Left lobe of liver (tissue), 2 donors: Measurements from ENCODE around the gene SP140. TPM values are rescaled to one million over a fixed set of nuclear protein-coding genes. Genes with fewer than 3 reads are reported as not detected.
"Not testable (repeated sequence)": the region's sequence is repeated elsewhere in the genome, so short reads cannot be mapped to it uniquely, and the experiment has no call there.

Source experiments
- ATAC-seq: fragments of 200-7000 bp; cut with Tn5 transposase; one replicate; pipeline ENCODE4 v1.9.1; 2020; ENCODE audit warnings: mild to moderate bottlenecking, moderate library complexity
- DNase-seq: peaks from one replicate; pipeline ENCODE4 v3.0.0-alpha.2; 2020; ENCODE audit warnings: low spot score
- total RNA-seq: library from RNA; stranded (reverse); gene quantifications from one replicate; pipeline ENCODE4 v1.2.1, GENCODE V29; 2021
- donor health status: DM: no; HTN: no; CAD: no; lungs with moderate emphysema.
- donor health status: DM: no; HTN: yes; CAD: no.

The SP140 gene
- total RNA-seq, 1 donor from 2014 or later = 1.2 TPM

GRCh38 chr2:230224458-230224857 lies 1.1 kb upstream of the SP140 start:
- DNase-seq = no peak
- no peak for ATAC-seq

- ATAC-seq = no peak
- DNase-seq = no peak
These were observed 565 bp downstream of the SP140 start for GRCh38 chr2:230226051-230226551.

GRCh38 chr2:230227216-230227615 lies 1.7 kb downstream of the SP140 start:
- ATAC-seq = no peak

DNA sequence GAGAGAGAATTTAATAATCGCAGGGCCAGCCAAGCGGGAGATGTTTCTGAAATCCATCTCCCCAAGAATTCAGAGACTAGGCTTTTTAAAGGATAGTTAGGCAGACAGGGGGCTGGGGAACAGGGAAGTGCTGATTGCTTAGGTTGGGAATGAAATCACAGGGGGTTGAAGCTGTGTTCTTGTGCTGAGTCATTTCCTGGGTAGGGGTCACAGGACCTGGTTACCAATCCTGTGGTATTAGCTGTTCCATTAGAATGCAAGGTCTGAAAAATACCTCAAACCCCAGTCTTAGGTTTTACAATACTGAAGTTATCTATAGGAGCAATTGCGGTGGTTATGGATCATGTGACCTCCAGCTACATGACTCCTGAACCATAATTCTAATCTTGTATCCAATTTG lies 4.6 kb downstream of the SP140 start:
- no peak for ATAC-seq
- no peak for DNase-seq

More at GRCh38 chr2:230227216-230227615, 1.7 kb downstream of the SP140 start:
- no peak for DNase-seq

GRCh38 chr2:230230496-230231200 lies 5.1 kb downstream of the SP140 start:
- no peak for ATAC-seq
- DNase-seq = no peak

DNA sequence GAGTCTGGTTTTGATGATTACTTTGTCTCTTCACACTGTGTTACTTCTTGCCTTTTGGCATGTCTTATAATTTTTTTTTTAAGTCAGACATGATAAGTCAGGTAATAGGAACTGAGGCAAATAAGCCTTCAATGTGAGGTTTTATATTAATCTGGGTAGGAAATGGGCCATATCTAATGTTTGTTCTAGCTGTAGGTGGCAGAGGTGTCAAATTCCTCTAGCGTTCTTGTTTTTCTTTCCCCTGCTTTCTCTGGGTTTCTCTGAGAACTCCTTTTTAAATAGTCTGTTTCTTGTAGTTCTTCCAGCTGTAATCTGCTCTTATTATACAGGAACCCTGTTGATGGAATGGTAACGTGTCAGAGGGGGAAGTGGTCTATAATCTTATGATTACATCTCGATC lies 5.7 kb downstream of the SP140 start:
- ATAC-seq = no peak
- DNase-seq = no peak

- no peak for ATAC-seq
- no peak for DNase-seq
These were observed 8.7 kb downstream of the SP140 start for GRCh38 chr2:230234122-230234722.

DNA sequence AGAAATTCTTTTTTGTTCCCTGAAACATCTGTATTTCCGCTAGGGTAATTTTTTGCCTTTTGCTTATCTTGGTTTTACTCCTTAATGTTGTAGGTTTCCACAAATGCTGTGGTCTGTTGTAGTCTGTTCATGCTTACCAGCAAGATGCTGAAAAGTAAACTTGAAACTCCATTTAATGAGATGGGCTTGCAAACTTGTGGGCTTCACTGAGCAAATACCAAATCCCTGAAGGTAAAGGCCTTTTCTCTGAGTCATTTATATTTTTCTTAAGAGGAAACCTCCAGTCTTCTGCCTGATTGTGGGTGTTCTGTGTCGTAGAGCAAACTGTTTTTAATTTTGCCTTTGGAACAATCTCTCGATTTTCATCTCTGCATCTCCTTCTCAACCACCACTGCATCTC lies 9.3 kb downstream of the SP140 start:
- no peak for DNase-seq
- no peak for ATAC-seq

GRCh38 chr2:230244211-230244610 lies 18.7 kb downstream of the SP140 start:
- no peak for ATAC-seq
- DNase-seq = no peak

DNA sequence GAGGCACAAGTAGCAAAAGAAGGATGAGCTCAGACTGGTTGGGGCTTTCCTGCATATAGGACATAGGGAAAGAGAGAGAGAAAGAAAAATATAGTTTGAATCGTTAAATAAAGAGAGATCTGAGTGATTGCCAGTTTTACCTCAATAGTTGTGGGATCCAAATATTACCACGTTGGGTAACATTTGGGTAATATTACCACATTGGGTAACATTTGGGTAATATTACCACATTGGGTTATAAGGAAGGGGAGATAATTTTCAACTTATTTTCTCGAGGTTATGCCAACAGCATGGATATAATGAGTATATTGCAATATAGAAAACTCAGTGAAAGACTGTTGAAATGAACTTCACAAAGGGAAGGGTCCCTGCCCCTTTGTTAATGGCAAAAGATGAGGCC lies 20.7 kb downstream of the SP140 start:
- ATAC-seq = no peak
- DNase-seq = no peak

DNA sequence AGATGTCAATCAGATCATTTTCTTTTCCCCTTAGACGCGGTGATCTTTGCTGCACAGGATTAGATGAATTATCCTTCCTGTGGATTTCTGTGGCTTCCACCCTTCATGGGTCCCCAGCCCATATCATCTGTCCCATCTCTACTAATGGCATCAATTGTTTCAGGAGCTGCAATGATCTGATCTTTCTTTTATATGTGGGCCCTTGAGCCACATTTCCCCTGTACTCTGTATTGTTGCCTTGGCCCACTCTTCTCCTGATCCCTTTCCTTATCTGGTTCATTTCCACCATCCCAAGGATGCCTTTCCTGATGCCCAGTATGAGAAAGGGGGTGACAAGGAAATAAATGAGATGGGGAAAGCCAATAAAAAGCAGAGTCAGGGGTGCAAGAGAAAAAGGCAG lies 24.7 kb downstream of the SP140 start:
- DNase-seq (no peak), ATAC-seq (no peak)

GRCh38 chr2:230254152-230254881 lies 28.8 kb downstream of the SP140 start:
- ATAC-seq = no peak
- no peak for DNase-seq

DNA sequence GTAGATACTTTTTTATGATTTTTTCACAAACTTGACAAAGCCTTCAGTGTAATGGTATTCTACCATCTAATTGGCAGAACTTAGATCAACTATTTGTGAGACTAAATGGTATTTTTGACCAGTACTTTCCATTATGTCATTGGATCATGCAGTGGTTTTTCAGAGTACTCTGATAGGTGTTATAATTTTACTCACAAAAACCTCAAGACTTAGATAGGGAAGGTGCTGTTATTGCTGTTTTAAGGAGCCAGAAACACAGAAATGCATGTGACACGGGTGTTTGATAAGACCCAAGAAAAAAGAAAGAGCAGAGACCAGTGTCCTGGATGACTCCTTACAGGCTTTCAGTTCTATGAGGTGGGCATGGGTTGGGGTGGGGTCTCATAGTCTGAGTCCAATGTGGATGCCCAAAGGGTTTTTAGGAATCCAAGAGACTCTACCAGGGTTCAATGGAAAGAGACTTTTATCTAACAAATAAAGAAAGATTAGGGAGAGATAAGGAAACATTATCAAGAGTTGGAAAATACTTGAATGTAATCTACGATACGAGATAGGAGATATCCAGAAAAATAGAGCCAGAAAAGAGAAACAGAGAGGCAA lies 31.3 kb downstream of the SP140 start:
- DNase-seq (no peak), ATAC-seq (no peak)

DNA sequence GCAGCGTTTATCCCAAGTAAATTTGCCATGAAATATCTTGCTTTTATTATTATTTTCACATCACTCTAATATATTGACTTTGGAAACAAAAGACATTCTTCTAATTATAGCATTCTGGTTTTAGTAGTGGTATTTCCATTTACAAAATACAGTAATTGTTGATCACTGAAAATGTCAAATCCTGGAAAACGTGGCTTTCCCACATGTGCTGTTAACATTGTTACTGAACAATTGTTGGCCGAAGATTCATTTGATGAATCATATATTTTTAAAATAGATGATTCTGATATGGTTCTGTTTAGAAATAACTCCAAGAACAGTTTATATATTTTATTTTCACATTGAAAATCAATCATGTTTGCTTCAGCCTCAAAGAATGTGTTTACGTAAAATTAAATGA lies 32.9 kb downstream of the SP140 start:
- ATAC-seq (no peak), DNase-seq (no peak)

- ATAC-seq (no peak), DNase-seq (no peak)
These were observed 36.7 kb downstream of the SP140 start for GRCh38 chr2:230262246-230262645.

DNA sequence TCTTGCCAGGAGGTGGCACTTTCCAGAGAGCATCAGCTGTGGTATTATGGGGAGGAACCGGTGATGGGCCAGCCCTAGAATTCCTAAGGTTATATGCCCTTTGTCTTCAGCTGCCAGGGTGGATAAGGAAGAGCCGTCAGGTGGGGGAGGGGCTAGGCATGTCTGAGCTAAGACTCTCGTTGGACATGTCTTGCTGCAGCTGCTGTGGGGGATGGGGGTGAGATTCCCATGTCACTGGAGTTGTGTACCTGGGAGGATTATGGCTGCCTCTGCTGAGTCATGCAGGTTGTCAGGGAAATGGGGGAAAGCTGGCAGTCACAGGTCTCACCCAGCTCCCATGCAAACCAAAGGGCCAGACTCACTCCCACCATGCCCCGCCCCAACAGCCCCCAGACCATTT lies 39.4 kb downstream of the SP140 start:
- DNase-seq, ATAC-seq: not testable (repeated sequence)

GRCh38 chr2:230266638-230267037 lies 41.1 kb downstream of the SP140 start:
- DNase-seq (no peak), ATAC-seq (no peak)

DNA sequence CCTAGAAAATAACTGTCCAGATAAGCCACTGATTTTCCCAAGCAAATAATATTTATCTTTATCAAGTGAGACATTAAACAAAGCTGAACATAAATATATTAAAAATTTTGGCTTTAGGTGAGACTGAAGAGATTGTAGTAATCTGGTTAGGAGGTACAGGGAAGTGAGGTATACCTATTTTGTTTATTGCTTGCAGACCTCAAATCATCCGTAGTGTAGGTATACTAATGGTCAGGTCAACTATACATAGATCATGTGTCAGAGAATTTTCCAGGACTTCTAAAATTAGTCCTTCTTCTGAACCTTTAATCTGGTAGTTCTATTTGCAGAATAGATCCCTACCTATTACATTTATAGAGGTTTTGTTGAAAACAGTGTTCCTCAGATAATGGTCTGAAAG lies 41.5 kb downstream of the SP140 start:
- DNase-seq = no peak
- no peak for ATAC-seq

DNA sequence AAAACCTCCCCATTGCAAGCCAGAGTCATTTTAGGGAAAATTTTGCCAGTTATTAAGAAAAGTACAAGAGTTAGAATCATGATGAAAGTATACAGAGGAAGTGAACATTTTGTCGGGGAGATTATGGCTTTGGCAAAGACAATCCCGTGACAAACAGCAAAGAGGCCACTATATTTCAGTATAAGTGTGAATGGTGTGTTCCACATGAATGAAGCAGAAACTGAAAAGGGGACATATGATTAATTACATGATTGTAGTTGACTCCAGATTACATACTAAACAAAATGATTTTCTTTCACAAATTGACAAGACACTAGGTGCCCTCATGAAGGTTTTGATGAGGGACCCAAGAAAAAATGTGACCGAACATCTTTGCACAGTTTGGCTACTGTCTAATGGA lies 42.0 kb downstream of the SP140 start:
- DNase-seq (no peak), ATAC-seq (no peak)

- ATAC-seq (no peak), DNase-seq (no peak)
These were observed 43.2 kb downstream of the SP140 start for GRCh38 chr2:230268606-230269243.

- no peak for DNase-seq
- ATAC-seq = no peak
These were observed 44.2 kb downstream of the SP140 start for GRCh38 chr2:230269715-230270114.
